Measurements from ENCODE around the gene COX5A. TPM values are rescaled to one million over a fixed set of nuclear protein-coding genes. Genes with fewer than 3 reads are reported as not detected.

Gene COX5A
- total and polyA plus RNA-seq, 2 of the 13 experiments (the other 11 are each of a cell fraction or from before 2014, with no cell fraction given), result 158 to 218 TPM

- TF ChIP-seq ZHX2 (IDR thresholded peaks at IDR 0.05; ENCODE audit: low read depth) (peak; percentile 37), ZHX2 (CRISPR knock-in tag; IDR thresholded peaks at IDR 0.05; ENCODE audit: borderline replicate concordance) (no peak), RFX5 (IDR thresholded peaks at IDR 0.05; ENCODE audit: low read depth, low read length) (no peak; the same call in 1 of the 2 replicates), ARID5B (CRISPR knock-in tag; IDR thresholded peaks at IDR 0.05) (peak; percentile 53; the same call in 1 of the 2 replicates), ZNF83 (CRISPR knock-in tag; IDR thresholded peaks at IDR 0.05; ENCODE audit: borderline replicate concordance) (no peak), ZNF772 (CRISPR knock-in tag; IDR thresholded peaks at IDR 0.05) (peak; percentile 87), ARNTL (CRISPR knock-in tag; IDR thresholded peaks at IDR 0.05) (peak; percentile 78), PREB (CRISPR knock-in tag; IDR thresholded peaks at IDR 0.05) (no peak), SIX4 (CRISPR knock-in tag; IDR thresholded peaks at IDR 0.05) (no peak), ZNF607 (CRISPR knock-in tag; IDR thresholded peaks at IDR 0.05; ENCODE audit: borderline replicate concordance) (peak; percentile 92; the same call in 1 of the 2 replicates), ZFP37 (CRISPR knock-in tag; IDR thresholded peaks at IDR 0.05; ENCODE audit: borderline replicate concordance) (no peak), AKAP8 (CRISPR knock-in tag; IDR thresholded peaks at IDR 0.05) (no peak; the same call in 1 of the 2 replicates), TRIM24 (CRISPR knock-in tag; IDR thresholded peaks at IDR 0.05) (no peak), MAFK (conservative IDR thresholded peaks at IDR 0.05 in 1 of 2, IDR thresholded peaks at IDR 0.05 in 1 of 2; ENCODE audit: low read length in 2 of 2) (no peak), CCAR2 (optimal IDR thresholded peaks at IDR 0.05; ENCODE audit: low read depth, low read length) (no peak), ZNF350 (CRISPR knock-in tag; IDR thresholded peaks at IDR 0.05; ENCODE audit: borderline replicate concordance, low read depth) (peak; percentile 58), ZNF704 (CRISPR knock-in tag; IDR thresholded peaks at IDR 0.05; ENCODE audit: borderline replicate concordance) (peak; percentile 91; the same call in 1 of the 2 replicates)
These were observed at the start of gene COX5A (continued) for GRCh38 chr15:74937590-74938371.

All from HepG2 (cell line).